Caki2 (cell line): ENCODE results near the gene CHST9. TPM values are rescaled to one million over a fixed set of nuclear protein-coding genes. Genes with fewer than 3 reads are reported as not detected.
"Not testable (repeated sequence)": the region's sequence is repeated elsewhere in the genome, so short reads cannot be mapped to it uniquely, and the experiment has no call there.

ENCODE experiments used
- DNase-seq: peaks from one replicate; pipeline ENCODE4 v3.0.0-alpha.2; 2015; ENCODE audit warnings: low read depth
- in situ Hi-C: cut with HindIII; loops from 2 replicates; pipeline ENCODE4 v1.10.0; 2016; ENCODE audit warnings: low sequenced_read_pairs, low pct_unique_long_range_greater_than_20kb, mixed read lengths
- total RNA-seq: library from RNA; depleted of rRNA; stranded (reverse); fragments of >200 nt; shearing (Covaris generic); gene quantifications from 2 replicates; pipeline ENCODE4 v1.2.3, GENCODE V29; 2014; ENCODE audit warnings: low replicate concordance

CHST9 gene
- total RNA-seq, 1 experiment from 2014 or later: 0.61 TPM

DNA sequence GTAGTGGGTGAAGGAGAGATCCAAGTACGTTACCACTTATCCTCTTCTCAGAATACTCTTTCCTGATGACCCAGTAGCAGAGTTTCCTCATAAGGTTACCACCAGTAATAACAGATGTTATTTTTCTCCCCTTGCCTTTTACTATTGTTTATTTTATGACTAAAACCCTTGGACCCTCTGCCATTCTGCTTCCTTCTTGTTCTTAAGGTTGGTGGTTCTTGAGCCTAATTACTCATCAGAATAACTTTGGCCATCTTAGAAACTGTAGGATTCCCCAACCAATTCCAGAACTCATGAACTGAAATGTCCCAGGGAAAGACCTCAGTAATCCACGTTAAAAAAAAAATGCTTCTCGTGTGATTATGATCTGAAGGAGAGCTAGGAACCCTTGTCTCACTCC lies 64.9 kb downstream of the CHST9 start:
- DNase-seq: peak; percentile 4
- in situ Hi-C loops: no loop called here

DNA sequence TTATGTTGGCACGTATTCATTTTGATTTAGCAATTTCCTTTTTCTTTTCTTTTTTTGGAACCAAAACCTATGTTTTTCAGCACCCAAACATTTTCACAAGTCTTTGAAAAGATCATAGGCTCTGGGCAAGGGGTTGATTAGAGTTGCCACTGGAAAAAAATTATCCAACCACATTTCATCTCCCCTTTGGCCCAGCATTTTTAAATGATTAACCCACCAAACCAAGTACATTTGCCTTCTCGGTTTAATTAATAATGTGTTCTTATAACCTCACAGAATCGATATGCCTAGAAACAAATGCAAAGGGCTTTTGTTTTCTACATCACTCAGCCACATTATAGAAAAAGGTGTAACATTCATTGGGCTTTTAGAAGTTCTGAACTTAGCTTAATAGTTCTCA lies 66.1 kb downstream of the CHST9 start:
- in situ Hi-C loops: no loop called here
- no peak for DNase-seq

DNA sequence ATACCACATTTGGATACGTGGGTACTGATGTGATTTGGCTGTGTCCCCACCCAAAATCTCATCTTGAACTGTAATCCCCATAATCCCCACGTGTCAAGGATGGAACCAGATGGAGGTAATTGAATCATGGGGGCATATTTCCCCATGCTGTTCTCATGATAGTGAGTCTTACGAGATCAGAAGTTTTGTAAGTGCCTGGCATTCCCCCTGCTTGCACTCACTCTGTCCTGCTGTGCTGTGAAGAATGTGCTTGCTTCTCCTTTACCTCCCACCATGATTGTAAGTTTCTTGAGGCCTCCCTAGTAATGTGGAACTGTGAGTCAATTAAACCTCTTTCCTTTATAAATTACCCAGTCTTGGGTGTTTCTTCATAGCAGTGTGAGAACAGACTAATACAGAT lies 70.3 kb downstream of the CHST9 start:
- in situ Hi-C loops: no loop called here
- DNase-seq: no peak

DNA sequence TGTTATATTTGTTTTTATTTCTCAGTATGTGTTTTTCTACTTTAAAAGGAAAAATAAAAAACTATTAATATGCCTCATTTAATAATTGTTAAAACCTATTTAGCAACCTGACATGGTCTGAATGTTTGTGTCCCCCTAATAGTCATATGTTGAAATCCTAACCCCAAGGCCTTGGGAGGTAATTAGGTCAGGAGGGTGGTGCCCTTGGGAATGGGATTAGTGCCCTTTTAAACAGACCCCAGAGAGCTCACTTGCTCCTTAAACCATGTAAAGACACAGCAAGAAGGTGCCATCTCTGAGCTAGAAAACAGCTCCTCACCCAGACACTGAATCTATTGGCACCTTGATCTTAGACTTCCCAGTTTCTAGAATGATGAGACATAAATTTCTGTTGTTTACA lies 71.8 kb downstream of the CHST9 start:
- DNase-seq: no peak
- in situ Hi-C loops: no loop called here

DNA sequence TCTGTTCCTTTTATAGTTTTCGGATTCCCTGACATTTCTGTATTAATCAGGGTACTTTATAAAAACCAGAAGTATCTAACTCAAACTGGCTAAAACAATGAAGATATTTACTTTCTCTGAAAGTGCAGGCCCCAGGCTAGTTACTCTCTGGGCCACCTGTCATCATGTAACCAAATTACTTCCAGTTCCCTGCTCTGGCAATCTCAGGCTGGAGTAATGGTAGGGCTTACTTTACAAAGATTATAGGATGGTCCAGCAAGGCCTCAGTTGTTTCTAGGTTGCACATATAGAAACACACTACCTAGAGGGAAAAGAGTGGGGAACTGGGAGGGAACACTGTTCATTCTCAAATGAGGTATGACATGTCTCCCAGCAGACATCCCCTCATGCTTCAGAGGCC lies 74.8 kb downstream of the CHST9 start:
- in situ Hi-C loops: no loop called here
- DNase-seq: no peak

DNA sequence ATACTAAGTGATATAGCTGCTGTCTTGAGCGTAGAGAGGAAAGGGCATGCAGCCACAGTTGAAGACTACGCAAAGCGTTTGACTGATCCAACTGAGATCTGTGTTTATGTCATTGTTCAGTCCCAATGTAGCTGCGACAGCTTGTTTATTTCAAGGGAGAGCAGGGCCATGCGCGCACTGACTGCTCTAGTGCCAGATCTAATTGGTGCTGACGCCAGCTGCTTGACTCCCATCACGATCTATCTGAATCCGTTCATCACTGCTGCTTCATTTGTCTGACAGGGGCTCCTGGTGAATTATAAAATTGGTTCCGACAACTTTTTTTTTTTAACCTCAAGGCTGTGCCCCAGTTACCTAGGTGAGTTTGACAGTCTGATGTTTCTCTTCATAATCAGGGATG lies 75.7 kb downstream of the CHST9 start:
- in situ Hi-C loops: no loop called here

DNA sequence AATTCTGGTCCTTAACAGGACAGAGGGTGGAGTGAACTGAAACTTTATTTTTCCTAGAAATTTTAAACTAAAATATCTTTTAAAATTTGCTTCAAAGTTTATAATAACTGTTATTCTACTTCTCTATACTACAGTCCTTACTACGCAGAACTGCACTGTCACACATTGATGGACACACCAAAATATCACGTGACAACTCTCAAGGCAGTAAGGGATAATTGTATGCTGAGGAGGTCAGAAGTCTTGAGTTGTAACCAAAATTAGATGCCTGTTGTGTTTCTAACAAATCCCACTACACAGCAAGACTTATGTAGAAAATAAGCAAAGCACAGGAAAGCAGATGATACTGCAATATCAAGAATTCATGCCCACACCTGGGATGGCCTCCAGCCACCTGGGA lies 76.3 kb downstream of the CHST9 start:
- no peak for DNase-seq
- in situ Hi-C loops: no loop called here

More for the DNA sequence above, 75.7 kb downstream of the CHST9 start:
- DNase-seq: no peak

DNA sequence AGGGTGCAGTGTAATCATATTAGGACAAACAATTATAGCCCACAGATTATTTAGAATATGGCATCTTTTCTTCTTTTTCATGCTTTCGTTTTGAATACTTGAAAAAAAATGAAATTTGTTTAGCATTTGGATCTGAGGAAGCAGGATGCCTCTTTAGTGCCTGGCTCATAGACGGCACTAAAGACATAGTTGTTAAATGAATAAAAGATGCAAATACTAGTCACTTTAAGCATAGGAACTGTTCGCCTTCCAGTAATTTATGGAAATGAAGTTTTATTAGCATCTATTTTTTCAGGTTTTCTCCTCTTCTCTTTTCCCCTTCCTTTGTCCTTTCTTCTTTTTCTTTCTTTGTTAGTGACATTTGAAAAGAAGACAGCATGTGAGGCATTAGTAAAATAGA lies 80.4 kb downstream of the CHST9 start:
- no peak for DNase-seq
- in situ Hi-C loops: no loop called here

DNA sequence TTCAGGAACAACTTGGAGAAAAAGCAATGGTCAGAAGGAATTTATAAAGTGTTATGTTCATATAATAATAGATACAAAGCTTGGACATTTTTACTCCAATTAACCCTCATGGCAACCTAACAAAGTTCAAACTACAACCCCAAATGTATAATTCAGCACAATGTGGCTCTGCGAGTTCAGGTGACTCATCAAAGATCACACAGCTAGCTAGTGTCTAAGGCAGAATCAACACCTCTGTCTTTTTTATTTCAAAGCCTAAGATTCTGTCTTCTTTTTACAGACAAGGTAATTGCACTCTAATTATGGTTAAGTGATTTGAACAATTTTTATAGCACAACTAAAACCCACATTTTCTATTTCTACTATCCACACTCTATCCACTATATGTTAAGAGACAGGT lies 90.5 kb downstream of the CHST9 start:
- in situ Hi-C loops: no loop called here
- DNase-seq: no peak

DNA sequence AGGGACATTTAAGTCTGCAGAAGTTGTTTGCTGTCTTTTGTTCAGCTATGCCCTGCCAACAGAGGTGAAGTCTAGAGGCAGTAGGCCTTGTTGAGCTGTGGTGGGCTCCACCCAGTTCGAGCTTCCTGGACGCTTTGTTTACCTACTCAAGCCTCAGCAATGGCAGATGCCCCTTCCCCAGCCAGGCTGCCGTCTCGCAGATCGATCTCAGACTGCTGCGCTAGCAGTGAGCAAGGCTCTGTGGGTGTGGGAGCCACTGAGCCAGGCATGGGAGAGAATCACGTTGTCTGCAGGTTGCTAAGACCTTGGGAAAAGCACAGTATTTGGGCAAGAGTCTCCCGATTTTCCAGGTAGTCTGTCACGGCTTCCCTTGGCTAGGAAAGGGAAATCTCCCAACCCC lies 91.8 kb downstream of the CHST9 start:
- in situ Hi-C loops, DNase-seq: not testable (repeated sequence)

DNA sequence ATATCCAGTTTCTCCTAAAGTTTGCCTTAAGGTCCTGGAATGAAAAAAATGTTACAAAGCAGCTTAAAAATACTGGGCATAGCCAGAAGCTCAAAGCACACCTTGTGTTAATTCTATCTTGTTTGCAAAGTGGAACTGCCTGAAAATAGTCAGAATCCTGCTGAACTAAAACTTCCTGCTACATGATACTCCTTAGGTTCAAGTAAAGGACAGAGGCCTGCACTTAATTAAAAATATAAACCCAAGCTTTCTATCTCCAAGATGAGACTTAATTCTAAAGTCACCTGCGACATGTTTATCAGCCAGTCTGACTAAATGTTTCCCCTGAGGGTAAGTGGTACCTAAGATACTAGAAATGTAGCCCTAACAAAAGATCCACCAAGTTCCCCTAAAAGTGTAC lies 103.4 kb downstream of the CHST9 start:
- DNase-seq: no peak
- in situ Hi-C loops: no loop called here

DNA sequence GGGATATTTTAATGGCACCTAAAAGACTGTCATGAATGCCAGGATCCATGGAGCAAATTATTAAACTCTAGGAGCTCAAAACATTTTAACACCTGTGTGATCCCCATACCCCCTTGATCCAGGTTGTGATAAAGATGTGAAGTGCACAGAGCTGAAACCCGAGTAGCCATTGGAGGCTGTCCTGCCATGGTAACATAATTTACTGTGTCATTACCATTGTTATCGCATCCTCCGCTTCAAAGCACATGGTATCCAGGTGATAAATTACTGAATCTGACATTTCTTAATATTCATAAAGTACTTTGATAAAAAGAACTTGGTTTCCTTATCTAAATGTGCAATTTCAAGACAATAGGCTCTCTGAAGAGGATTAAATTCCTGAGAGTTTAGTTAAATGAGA lies 109.3 kb downstream of the CHST9 start:
- no peak for DNase-seq
- in situ Hi-C loops: no loop called here

DNA sequence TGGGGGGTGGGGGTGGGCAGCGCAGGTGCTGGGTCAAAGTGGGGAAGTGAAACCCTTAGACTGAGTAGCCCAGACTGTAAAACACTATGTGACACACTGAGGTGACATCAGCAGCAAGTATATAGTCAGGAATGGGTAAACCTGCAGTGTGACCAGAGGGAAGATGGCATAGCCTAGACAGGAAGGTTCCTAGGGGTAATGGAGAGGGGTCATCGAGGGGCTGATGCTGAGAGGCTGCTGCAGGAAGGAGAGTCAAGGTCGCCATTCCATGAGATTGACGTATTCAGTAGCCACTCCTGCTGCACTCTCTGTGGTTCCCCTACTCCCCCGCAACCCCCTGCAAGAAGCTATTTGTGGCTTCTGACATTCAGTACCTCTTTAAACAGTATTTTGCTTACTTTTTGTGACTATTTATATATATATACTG lies 111.7 kb downstream of the CHST9 start:
- no peak for DNase-seq
- in situ Hi-C loops: no loop called here

DNA sequence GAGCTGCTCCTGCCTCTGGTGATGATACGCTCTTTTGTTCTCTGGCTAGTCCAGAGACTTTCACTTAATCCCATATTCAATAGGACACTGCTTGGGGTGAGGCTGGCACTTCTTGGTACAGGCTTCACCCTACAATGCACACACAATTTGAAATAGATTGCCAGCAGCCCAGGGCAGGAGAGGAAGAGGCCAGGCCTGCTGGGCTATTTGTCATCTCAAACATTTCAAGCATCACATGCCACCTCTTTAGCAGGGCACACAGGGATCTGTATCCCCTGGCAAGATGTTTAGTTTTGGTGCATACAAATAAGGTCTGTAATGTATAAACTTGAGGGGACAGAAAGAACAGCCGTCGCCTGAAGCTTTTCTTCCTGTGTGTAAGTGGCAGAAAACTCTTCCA lies 120.4 kb downstream of the CHST9 start:
- in situ Hi-C loops: no loop called here
- no peak for DNase-seq

DNA sequence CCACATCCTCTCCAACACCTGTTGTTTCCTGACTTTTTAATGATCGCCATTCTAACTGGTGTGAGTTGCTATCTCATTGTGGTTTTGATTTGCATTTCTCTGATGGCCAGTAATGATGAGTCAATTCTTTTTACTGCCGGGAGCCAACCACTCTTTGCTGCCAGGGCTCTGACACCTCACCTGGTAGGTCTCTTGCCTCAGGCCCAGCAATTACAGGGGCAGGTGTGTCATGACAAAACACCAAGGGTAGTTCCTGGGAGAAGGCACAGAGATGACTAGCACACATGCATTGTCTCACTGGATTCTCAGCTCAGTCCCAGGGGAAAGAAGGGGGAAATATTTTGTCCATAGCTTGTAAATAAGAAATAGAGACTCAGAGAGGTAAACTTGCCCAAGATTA lies 122.3 kb downstream of the CHST9 start:
- in situ Hi-C loops: no loop called here
- peak; percentile 19 for DNase-seq

DNA sequence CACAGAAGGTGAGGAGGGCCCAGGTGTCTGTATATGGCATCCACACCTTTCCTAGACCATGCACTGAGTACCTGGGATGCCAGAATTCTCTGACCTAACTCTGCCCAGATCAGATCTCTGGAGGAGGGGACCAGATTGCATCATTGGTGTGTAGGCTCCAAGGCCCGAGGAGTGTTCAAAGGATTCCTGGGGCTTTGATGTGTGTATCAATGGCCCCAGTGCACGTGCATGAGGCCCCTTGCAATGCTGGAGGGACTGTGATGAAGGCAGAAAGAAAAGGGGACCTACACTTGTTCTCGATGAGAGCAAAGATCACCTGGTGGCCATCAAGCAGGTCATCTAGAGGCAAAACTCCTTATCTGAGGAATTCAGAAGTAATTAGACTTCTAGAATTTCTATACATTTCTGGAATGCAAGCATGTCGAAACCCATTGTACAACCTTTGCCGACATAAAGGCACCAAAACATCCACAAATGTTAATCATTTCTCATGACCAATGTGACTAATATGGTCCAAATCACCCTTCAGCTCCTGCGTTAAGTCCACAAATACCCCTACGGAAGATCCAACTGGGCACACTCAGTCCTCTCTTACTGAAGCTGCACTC lies 123.5 kb downstream of the CHST9 start:
- no peak for DNase-seq
- in situ Hi-C loops: no loop called here

DNA sequence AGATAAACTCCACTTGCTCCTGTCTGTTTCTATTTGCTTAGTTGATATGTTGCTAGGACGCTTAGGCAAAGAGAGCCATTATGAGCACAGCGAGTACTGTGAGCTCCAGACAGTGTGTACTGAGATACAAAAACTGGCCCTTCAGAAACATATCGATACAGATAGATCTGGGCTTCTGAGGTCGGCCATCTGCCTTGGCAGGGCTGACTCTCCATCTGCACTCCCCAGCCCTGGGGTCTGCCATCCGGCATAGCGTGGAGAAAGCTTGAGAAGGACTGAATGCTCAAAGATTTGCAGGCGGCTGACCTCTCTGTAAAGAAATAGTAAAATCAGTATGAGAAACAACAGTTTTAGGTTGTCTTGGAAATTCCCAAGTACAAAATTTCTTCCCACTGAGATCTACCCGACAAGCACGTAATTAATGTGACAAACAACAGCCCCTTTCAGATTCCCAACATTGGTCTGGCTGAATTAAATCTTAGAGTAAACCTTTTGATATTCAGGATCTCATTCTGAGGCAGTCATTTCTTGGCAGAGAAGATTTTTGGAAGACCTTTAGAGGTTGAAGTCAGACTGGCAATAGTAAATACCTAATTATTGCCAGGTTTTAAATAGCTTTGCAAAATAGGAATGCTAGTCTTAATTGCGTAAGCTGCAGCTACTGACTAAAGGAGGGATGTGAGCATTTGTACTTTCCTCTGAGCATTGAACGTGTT lies 127.4 kb downstream of the CHST9 start:
- no peak for DNase-seq
- in situ Hi-C loops: no loop called here

DNA sequence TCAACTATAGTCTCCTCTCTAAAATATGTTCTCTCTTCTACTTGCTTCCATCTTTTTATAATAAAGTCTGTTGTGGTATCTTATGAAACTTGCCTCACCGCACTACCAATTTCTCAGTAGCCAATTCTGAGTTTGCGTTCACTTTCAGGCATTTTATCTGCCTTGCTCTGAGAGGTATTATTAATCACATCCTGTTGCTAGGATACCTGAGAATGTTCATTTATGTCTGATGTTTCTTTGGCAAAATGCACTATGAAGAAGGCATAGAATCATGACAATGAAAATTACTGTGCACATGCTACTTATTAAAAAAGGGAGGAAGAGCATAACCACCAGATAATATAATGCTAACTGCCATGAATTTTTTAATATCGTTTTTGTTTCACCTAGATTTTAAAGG lies 130.2 kb downstream of the CHST9 start:
- in situ Hi-C loops: no loop called here
- DNase-seq: no peak

DNA sequence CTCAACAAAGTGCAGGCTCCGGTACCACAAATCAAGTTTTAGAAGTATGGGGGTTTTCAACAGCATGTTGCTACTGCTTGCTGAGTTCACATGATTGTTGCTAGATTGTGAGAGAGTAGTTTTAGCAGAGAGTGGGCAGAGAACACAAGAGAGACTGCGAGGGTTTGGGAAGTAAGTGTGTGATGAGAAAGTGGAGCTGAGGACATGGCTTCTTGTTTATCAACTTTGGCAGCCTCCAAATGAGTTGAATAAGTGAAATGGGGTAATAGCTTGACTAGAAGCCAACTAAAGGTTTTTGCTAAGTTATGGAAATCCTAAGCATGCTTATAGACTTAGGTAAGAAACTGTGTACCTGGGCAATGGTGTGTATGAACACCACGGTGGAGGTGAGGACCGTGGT lies 135.1 kb downstream of the CHST9 start:
- no peak for DNase-seq
- in situ Hi-C loops: no loop called here

DNA sequence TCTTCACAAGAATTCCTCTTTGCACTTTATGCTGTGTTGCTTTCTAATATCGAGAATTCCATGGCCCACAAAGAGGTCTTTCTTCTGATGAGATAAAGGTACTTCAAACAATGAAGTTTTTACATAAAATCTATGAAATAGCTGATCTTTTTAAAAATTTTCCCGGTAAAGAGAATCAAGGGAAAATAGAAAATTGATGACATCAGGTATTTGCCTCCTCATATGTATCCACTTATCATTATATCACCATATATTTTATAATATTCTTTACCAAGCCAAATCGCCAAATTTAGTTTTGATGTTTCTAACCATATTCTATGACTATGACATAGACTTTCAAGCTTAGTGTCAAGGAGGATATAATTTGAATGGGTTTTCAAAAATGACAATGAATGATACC lies 139.8 kb downstream of the CHST9 start:
- no peak for DNase-seq
- in situ Hi-C loops: no loop called here
